ENCODE data around the gene ANO10. TPM values are rescaled to one million over a fixed set of nuclear protein-coding genes. Genes with fewer than 3 reads are reported as not detected.

Gene ANO10
- total and polyA plus RNA-seq, 2 donors (not counting 1 experiment from before 2014, with no cell fraction given): 1.9 to 10.6 TPM

- H3K9ac ChIP-seq (ENCODE audit: low read length): no peak overlapping the region
- DNase-seq (no peak), ATAC-seq (ENCODE audit: low read depth) (no peak)
- no peaks in the 10 kb centered on the region for H3K36me3 ChIP-seq (replicated peaks in 1 of 2; ENCODE audit: control extremely low read depth in 1 of 2, control insufficient read depth in 1 of 2, extremely low read depth in 1 of 2, insufficient read depth in 2 of 2, low read length in 1 of 2)
- TF ChIP-seq EZH2 (IDR thresholded peaks at IDR 0.05; ENCODE audit: borderline replicate concordance, insufficient read depth, low read depth, low read length, poor library complexity, severe bottlenecking): no peak
- TF ChIP-seq, protein P1, sequence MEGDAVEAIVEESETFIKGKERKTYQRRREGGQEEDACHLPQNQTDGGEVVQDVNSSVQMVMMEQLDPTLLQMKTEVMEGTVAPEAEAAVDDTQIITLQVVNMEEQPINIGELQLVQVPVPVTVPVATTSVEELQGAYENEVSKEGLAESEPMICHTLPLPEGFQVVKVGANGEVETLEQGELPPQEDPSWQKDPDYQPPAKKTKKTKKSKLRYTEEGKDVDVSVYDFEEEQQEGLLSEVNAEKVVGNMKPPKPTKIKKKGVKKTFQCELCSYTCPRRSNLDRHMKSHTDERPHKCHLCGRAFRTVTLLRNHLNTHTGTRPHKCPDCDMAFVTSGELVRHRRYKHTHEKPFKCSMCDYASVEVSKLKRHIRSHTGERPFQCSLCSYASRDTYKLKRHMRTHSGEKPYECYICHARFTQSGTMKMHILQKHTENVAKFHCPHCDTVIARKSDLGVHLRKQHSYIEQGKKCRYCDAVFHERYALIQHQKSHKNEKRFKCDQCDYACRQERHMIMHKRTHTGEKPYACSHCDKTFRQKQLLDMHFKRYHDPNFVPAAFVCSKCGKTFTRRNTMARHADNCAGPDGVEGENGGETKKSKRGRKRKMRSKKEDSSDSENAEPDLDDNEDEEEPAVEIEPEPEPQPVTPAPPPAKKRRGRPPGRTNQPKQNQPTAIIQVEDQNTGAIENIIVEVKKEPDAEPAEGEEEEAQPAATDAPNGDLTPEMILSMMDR (IDR thresholded peaks at IDR 0.05): no peak
- H3K4me3 Mint-ChIP-seq: no peak overlapping the region
- no peaks in the 10 kb centered on the region for H3K9me3 ChIP-seq (ENCODE audit: control extremely low read depth in 1 of 3, control insufficient read depth in 2 of 3, insufficient read depth in 1 of 3, low read length in 2 of 3)
- intact Hi-C loops (cut with micrococcal nuclease): no loop called here
- H3K27me3 ChIP-seq (replicated peaks in 1 of 4; ENCODE audit: control extremely low read depth in 1 of 4, control insufficient read depth in 3 of 4, insufficient read depth in 4 of 4, low read length in 3 of 4): no peaks in the 10 kb centered on the region
- no peaks in the 10 kb centered on the region for H4K20me1 ChIP-seq (ENCODE audit: control insufficient read depth, insufficient read depth, low read length, poor library complexity, severe bottlenecking)
- H3K4me3 ChIP-seq (ENCODE audit: control extremely low read depth in 1 of 5, extremely low read depth in 1 of 5, insufficient read depth in 1 of 5, low read depth in 2 of 5, low read length in 4 of 5): no peak overlapping the region
- H3K4me2 ChIP-seq (replicated peaks; ENCODE audit: low read depth, low read length, poor library complexity, severe bottlenecking): no peak overlapping the region
- WGBS (ENCODE audit: insufficient coverage): 98% methylated on average over 4 of the region's 5 CpGs
- CTCF ChIA-PET: interaction anchor here (1.1 kb wide), 1 partner anchor 30 kb away, joined by 3 read pairs; no protein-coding TSS in a partner anchor
- peaks cover 19% of the 10 kb centered on the region for H3K4me1 Mint-ChIP-seq
- H3K27me3 Mint-ChIP-seq: no peaks in the 10 kb centered on the region
- no peak overlapping the region for H3K27ac Mint-ChIP-seq
- POLR2A ChIA-PET: no interaction called here
- H3K27ac ChIP-seq (ENCODE audit: low read length in 2 of 2): no peak overlapping the region
- no peaks in the 10 kb centered on the region for H3K79me2 ChIP-seq (ENCODE audit: control insufficient read depth, insufficient read depth, low read length)
- no peaks in the 10 kb centered on the region for H3K9me3 Mint-ChIP-seq (ENCODE audit: insufficient read depth)
- H3K4me1 ChIP-seq (ENCODE audit: control insufficient read depth in 2 of 2, insufficient read depth in 2 of 2, low read length in 2 of 2): peaks cover 12% of the 10 kb centered on the region in 2 donors
- H2AFZ ChIP-seq (ENCODE audit: insufficient read depth, low read depth, low read length, poor library complexity, severe bottlenecking): no peak overlapping the region
Measured at GRCh38 chr3:43388175-43388574, 233.6 kb downstream of the ANO10 start.

DNA sequence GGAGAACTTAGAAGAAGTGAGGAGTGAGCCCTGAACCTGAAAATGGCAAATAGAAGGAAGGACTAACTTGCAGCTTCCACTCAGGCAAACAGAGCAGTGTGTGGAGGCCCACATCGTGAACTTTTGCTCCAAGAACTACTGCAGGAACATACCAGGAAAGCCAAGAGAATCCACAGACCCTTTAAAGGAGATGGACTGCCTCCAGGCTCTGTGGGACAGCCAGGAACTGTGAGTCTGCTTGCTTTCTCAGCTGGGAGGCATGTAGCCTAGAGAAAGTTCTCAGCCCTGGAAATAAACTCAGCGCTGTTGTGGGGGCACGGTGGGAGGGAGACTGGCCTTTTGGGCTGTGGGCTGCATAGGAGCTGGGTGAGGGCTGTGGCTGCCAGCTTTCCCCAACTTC is 242.5 kb downstream of the ANO10 start:
- Histone ChIP-seq H3K9ac (ENCODE audit: low read length) (no peak overlapping the region), H3K27ac (ENCODE audit: low read length in 2 of 2) (no peak overlapping the region), H3K4me1 (ENCODE audit: control insufficient read depth in 2 of 2, insufficient read depth in 2 of 2, low read length in 2 of 2) (no peaks in the 10 kb centered on the region), H2AFZ (ENCODE audit: insufficient read depth, low read depth, low read length, poor library complexity, severe bottlenecking) (no peak overlapping the region), H3K36me3 (replicated peaks in 1 of 2; ENCODE audit: control extremely low read depth in 1 of 2, control insufficient read depth in 1 of 2, extremely low read depth in 1 of 2, insufficient read depth in 2 of 2, low read length in 1 of 2) (no peaks in the 10 kb centered on the region), H3K4me3 (ENCODE audit: control extremely low read depth in 1 of 5, extremely low read depth in 1 of 5, insufficient read depth in 1 of 5, low read depth in 2 of 5, low read length in 4 of 5) (no peak overlapping the region), H3K4me2 (replicated peaks; ENCODE audit: low read depth, low read length, poor library complexity, severe bottlenecking) (no peak overlapping the region), H3K9me3 (ENCODE audit: control extremely low read depth in 1 of 3, control insufficient read depth in 2 of 3, insufficient read depth in 1 of 3, low read length in 2 of 3) (no peaks in the 10 kb centered on the region), H3K79me2 (ENCODE audit: control insufficient read depth, insufficient read depth, low read length) (no peaks in the 10 kb centered on the region), H3K27me3 (replicated peaks in 1 of 4; ENCODE audit: control extremely low read depth in 1 of 4, control insufficient read depth in 3 of 4, insufficient read depth in 4 of 4, low read length in 3 of 4) (no peaks in the 10 kb centered on the region), H4K20me1 (ENCODE audit: control insufficient read depth, insufficient read depth, low read length, poor library complexity, severe bottlenecking) (no peaks in the 10 kb centered on the region)
- TF ChIP-seq, protein P1 (IDR thresholded peaks at IDR 0.05): no peak
- no peak for TF ChIP-seq EZH2 (IDR thresholded peaks at IDR 0.05; ENCODE audit: borderline replicate concordance, insufficient read depth, low read depth, low read length, poor library complexity, severe bottlenecking)
- H3K4me3 Mint-ChIP-seq: no peak overlapping the region
- ChIA-PET CTCF (interaction anchor here (1.5 to 6.7 kb wide), 5 partner anchors 10 to 417 kb away, joined by 4 to 71 read pairs (median 9); no protein-coding TSS in a partner anchor), POLR2A (no interaction called here)
- H3K27ac Mint-ChIP-seq: no peak overlapping the region
- H3K9me3 Mint-ChIP-seq (ENCODE audit: insufficient read depth): no peaks in the 10 kb centered on the region
- ATAC-seq (ENCODE audit: low read depth) (no peak), DNase-seq (no peak)
- intact Hi-C loops (cut with micrococcal nuclease): no loop called here
- H3K27me3 Mint-ChIP-seq: peaks cover 24% of the 10 kb centered on the region
- 96% methylated on average over 2 of the region's 3 CpGs for WGBS (ENCODE audit: insufficient coverage)
- H3K4me1 Mint-ChIP-seq: no peaks in the 10 kb centered on the region

All from B cell (primary cell).